Measurements from ENCODE around the gene SNX8.

DNA sequence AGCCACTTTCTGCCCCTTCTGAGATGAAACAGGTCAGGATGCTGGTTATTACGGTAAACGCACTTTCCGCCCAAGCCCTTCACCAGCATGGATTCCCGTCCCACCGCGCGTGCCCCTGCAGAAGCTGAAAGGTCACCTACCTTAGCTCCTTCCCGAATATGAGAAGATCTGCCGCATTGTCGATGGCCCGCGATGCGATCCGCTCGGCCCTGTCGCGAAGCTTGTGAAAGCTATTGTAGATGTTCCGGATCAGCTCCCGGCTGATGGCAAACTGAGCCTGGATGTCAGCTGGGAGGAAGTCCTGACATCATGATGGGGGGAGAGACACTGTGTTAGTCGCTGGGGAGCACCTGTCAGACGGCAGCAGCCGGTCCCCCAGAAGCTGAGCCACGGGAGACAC lies 50.1 kb downstream of the SNX8 start:
- TF ChIP-seq, protein P1, sequence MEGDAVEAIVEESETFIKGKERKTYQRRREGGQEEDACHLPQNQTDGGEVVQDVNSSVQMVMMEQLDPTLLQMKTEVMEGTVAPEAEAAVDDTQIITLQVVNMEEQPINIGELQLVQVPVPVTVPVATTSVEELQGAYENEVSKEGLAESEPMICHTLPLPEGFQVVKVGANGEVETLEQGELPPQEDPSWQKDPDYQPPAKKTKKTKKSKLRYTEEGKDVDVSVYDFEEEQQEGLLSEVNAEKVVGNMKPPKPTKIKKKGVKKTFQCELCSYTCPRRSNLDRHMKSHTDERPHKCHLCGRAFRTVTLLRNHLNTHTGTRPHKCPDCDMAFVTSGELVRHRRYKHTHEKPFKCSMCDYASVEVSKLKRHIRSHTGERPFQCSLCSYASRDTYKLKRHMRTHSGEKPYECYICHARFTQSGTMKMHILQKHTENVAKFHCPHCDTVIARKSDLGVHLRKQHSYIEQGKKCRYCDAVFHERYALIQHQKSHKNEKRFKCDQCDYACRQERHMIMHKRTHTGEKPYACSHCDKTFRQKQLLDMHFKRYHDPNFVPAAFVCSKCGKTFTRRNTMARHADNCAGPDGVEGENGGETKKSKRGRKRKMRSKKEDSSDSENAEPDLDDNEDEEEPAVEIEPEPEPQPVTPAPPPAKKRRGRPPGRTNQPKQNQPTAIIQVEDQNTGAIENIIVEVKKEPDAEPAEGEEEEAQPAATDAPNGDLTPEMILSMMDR (IDR thresholded peaks at IDR 0.05), result no peak
- TF ChIP-seq EZH2 (IDR thresholded peaks at IDR 0.05; ENCODE audit: borderline replicate concordance, insufficient read depth, low read depth, low read length, poor library complexity, severe bottlenecking), result no peak

Data from B cell (primary cell).